Measurements from ENCODE around the gene FOXQ1.

DNA sequence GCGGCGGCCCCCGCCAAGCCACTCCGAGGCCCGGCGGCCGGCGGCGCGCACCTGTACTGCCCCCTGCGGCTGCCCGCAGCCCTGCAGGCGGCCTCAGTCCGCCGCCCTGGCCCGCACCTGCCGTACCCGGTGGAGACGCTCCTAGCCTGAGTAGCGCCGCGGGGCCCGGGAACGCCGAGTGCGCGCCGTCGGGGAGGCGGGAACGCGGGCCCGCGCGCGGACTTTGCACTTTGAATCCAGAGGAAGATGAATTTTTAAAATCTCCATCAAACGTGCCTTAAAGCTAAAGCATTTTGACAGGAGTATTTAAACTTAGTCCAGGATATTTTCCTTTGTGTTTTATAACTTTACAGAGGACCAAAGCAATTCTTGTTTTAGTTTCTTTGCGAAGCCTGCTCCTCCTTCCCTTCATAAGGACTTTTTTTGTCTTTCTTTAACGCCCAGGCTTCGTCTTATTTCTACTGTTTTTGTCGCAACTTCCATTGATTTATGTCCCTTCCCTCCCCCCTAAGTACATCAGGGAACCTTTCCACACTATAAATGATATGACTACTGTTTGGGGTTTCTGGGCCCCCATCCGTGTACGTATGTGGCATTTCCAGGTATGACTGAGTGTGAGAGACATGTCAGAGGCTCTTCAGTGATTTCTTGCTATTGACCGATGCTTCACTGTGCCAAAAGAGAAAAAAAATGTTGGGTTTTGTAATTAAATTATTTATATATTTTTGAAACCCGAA is 2.0 kb downstream of the FOXQ1 start:
- no peak for TF ChIP-seq POLR2AphosphoS5 (IDR thresholded peaks at IDR 0.05; ENCODE audit: low read depth, low read length)
- TF ChIP-seq, protein P1, sequence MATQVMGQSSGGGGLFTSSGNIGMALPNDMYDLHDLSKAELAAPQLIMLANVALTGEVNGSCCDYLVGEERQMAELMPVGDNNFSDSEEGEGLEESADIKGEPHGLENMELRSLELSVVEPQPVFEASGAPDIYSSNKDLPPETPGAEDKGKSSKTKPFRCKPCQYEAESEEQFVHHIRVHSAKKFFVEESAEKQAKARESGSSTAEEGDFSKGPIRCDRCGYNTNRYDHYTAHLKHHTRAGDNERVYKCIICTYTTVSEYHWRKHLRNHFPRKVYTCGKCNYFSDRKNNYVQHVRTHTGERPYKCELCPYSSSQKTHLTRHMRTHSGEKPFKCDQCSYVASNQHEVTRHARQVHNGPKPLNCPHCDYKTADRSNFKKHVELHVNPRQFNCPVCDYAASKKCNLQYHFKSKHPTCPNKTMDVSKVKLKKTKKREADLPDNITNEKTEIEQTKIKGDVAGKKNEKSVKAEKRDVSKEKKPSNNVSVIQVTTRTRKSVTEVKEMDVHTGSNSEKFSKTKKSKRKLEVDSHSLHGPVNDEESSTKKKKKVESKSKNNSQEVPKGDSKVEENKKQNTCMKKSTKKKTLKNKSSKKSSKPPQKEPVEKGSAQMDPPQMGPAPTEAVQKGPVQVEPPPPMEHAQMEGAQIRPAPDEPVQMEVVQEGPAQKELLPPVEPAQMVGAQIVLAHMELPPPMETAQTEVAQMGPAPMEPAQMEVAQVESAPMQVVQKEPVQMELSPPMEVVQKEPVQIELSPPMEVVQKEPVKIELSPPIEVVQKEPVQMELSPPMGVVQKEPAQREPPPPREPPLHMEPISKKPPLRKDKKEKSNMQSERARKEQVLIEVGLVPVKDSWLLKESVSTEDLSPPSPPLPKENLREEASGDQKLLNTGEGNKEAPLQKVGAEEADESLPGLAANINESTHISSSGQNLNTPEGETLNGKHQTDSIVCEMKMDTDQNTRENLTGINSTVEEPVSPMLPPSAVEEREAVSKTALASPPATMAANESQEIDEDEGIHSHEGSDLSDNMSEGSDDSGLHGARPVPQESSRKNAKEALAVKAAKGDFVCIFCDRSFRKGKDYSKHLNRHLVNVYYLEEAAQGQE (IDR thresholded peaks at IDR 0.05; ENCODE audit: insufficient read depth in 1 of 2, low read depth in 2 of 2, low read length in 2 of 2) = no peak
- TF ChIP-seq SIN3A (IDR thresholded peaks at IDR 0.05; ENCODE audit: borderline replicate concordance, insufficient read depth, low read length) = no peak
